Measurements from ENCODE around the gene B3GNT5. TPM values are rescaled to one million over a fixed set of nuclear protein-coding genes. Genes with fewer than 3 reads are reported as not detected.

B3GNT5 gene
- total and polyA plus RNA-seq, 2 donors (not counting 1 experiment from before 2014, with no cell fraction given), result 0.96 to 1.3 TPM

Other genes starting within 250 kb of the B3GNT5 start
- gene MCCC1, start 153.8 kb upstream of the B3GNT5 start, total RNA-seq, result 19.8 and 29.1 TPM in 2 replicates
- 16.1 and 17.0 TPM in 2 replicates for gene MCCC1, start 153.8 kb upstream of the B3GNT5 start, polyA plus RNA-seq
- 0.17 and 1.3 TPM in 2 replicates for gene LAMP3, start 90.5 kb upstream of the B3GNT5 start, total RNA-seq
- gene LAMP3, start 90.5 kb upstream of the B3GNT5 start, polyA plus RNA-seq, result not detected in 2 replicates
- gene MCF2L2, start 175.4 kb downstream of the B3GNT5 start, total RNA-seq, result under 0.01 TPM in 2 replicates
- 0.05 and 0.08 TPM in 2 replicates for gene MCF2L2, start 175.4 kb downstream of the B3GNT5 start, polyA plus RNA-seq

Data from fibroblast of lung (primary cell).